GM15510 (cell line): ENCODE data around the gene LRP8.

Source experiments
- POLR2A ChIP-seq: IDR thresholded peaks from 3 replicates; pipeline ENCODE4 v1.6.1; 2011; ENCODE audit warnings: borderline replicate concordance; ENCODE audit not compliant: insufficient read length; ENCODE audit errors: extremely low read depth

LRP8 gene

DNA sequence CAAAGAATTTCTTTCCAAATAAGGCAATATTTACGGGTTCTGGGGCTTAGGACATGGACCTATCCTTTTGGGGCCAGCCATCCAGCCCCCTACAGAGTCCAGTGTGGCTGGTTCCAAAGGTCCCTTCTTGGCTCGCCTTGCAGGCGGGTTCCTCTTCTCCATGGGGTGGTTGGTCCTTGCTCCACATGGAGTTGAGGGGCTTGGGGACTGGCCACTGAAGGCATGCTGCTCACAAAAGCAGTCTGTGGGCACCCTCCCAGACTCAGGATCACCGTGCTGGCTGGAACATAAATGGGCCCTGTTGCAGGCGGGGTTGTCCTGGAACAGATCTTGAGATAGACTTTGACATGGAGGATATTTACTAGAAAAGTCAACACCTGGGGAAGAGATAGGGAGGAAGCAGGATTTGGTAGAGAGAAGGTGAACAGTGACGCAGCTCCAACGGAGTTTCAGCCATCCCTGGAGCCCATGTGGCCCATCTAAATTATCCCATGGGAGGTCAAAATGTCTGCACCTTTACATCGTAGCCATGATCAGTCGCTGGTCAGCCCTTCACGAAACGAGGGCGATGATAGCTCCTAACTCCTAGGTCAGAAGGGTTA is 39.1 kb upstream of the LRP8 start:
- TF ChIP-seq POLR2A: no peak

GRCh38 chr1:53365437-53366063 is 37.7 kb upstream of the LRP8 start:
- no peak for TF ChIP-seq POLR2A

DNA sequence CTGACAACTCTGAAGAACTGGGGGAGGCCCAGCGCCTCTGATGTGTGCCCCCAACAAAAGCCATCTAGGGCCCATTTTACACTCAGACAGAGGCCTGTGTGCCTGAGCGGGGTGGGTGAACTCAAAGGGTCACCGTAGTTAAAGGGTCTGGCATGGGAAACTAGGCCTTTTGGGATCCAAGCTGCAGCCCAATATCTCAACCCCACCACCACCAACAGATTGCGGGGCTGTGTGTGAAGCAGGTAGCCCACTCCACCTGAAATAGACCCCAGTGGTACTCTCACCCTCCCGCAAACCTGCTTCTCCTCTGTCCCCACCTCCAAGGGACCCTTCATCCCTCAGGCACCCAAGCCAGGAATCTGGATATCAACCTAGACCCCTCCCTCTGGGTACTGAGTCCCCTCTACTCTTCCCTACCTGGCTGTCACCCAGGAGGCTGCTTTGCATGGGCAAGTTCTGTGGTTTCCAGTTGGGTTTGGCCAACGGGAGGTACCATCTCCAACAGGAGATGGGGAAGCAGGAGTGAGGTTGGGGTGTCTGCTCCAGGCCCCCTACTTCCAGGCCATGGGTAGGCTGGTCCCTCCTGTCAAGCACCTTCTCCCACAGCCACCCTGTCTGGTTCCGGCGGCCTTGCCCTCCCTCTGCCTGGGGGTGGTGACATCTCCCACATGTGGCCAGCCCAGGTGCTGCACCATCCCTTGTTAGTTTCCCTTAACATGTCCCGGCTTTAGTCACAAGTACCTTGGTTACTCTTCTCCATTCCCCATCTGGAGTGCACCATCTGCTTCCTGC is 35.2 kb upstream of the LRP8 start:
- no peak for TF ChIP-seq POLR2A

GRCh38 chr1:53362270-53362669 is 34.4 kb upstream of the LRP8 start:
- no peak for TF ChIP-seq POLR2A

DNA sequence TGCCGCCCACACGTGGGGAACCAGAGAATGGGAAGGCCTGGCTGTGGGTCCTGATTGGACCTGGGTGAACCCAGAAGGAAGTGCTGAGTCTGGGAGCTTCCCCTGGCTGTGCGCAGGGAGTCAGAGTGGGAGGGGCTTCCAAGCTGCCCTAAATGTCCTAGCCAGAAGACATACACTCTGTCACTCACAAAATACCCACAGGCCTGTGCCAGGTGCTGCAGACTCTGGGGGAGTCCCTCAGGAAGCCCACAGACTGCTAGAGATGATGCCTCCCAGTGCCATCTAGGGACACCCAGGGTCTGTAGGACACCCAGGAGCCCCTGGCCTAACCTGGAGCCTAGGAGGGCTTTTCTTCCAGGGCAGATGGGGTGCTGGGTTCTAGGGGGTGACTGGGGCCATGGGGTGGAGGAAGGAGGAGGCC is 33.7 kb upstream of the LRP8 start:
- TF ChIP-seq POLR2A: no peak

DNA sequence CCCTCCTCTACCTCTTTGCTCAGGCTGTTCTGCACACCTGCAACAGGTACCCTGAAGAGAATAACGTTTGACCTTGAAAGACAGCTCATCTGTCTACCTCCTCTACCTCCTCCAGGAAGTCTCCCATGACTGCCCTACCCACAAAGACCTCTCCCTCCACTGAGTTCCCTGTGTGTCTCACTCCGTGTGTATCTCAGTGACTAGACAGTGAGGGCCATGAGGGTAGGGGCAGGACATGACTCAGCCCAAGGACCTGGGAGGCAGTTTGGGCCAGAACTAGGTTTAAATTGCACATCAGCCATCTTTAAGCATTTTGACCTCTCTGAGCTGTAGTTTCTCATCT is 32.0 kb upstream of the LRP8 start:
- no peak for TF ChIP-seq POLR2A

DNA sequence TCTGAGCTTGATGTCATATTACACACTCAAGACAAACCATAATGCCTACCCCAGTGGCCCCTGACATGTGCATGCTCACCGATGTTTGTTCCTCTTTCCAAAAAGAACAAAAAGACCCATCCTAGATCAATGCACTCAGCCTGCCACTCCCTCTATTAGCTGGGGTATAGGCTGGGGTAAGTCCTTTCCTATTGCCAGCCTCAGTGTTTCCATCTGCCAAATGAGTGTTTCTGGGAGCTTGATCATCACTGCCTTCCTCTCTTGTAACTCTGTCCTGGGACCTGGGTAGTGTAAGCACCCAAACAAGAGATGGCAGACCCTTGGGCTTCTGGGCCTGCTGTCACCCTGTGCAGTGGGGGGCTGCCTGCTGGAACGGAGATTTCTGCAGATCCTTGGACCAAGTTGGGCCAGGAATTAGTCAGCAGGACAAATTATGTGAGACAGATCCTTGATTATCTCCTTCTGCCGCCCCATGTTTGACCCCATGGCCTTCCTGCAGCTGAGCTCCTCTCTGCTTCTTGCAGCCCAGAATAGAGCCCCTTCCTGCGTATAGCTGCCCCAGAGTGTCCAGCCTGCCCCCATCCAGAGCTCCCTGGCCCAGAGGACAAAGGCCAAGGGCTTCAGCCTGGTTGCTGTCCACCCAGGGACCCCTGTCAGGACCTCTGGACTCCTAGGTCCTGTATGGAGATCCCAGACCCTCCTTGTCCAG is 31.5 kb upstream of the LRP8 start:
- TF ChIP-seq POLR2A: no peak

- no peak for TF ChIP-seq POLR2A
These were observed 28.8 kb upstream of the LRP8 start for GRCh38 chr1:53356637-53357036.

- no peak for TF ChIP-seq POLR2A
These were observed 26.2 kb upstream of the LRP8 start for GRCh38 chr1:53354119-53354518.

DNA sequence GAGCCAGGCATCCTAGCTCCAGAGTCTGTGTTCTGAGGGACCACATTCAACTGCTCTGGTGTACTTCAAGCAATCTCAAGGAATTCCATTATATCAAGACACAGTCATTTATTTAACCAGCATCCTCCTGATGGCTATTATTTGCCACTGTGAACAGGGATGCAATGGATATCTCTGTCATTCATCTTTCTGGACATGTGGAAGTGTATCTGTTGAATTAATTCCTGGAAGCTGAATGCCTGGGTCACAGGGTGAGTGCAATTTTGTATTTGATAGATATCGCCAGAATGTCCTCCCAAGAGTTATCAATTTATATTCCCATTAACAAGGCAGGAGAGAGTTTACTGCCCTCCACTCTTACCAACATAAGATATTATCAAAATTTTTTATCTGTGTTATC is 24.7 kb upstream of the LRP8 start:
- no peak for TF ChIP-seq POLR2A

DNA sequence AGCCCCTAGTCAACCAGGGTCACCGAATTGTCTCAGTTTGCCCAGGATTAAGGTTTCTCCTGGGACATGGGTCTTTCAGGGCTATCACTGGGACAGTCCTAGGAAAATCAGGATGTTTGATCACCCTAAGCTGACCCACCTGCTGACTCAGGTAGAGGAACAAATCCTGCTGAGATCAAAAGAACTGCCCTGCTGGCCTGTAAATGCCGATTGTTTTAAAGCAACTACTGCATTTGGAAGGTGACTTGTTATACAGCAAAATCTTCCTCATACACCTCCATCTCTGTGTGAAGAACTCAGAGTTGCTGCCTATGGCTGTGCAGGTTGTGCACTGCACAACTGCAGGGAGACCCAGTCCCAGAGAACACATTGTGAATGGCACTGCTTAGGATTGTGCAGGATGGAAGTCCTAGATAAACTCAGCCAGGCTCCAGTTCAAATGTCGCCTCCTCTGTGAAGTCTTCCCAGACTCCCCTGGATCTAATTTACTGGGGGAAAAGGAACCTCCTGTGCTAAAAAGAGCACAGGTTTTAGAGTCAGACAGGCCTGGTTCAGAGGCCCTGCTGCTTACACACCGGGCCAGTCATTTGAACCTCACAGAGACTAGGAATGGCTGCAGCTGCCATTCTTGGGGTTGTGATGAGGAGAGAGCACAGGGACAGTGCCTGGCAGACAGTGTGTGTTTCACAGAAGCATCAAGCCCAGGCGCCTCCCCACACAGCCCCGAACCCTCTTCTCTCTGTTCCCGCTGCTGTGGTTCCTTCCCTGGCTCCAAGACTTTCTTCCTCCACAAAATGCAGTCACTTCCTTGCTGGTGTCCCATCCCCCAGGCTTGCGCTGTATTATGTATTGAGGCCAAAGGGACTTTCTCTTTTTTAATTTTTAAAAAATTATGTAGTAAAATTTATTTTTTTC is 23.2 kb upstream of the LRP8 start:
- TF ChIP-seq POLR2A: no peak

GRCh38 chr1:53349968-53350852 is 22.3 kb upstream of the LRP8 start:
- TF ChIP-seq POLR2A: no peak

DNA sequence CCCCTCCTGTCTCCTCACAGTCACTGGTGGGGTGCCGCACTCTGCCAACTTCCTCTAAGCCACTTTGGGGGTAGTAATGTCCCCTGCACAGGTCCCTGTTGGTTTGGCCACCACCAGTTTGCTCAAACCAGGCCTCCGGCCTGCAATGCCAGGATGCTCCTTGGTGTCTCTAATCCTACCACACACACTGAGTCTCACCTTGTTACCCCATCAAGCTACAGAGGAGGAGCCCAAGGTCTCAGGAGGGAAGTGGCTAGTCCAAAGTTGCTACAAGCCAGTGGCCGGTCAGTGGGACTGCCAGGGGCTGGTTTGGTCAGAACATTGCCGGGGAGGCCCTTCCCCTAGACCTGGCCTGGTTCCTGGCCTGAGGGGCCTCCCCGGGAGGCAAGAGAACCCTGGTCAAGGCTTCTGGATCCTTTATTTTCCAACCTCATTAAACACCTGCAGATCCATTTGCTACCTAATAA is 21.5 kb upstream of the LRP8 start:
- no peak for TF ChIP-seq POLR2A
